Measurements from ENCODE around the gene CYB561D2.

DNA sequence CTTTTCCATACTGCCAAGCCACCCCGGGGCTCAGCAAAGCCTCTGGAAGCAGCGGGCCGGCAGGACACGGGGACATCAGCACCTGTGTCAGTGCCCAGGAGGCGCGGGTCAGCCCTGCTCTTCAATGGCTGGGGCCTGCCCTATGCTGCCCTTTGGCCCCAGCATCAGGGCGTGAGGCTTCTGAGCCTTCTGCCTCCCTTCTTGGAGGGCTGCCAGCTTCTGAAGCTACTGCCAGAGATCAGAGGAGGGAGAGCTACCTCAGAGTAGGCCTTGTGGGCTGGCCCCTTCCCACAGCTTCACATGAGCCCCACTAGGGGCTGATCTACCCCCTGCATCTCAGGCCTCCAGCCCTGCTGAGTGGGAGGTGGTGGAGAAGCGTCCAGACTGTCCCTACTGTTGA lies 21.7 kb downstream of the CYB561D2 start:
- TF ChIP-seq, protein P1, sequence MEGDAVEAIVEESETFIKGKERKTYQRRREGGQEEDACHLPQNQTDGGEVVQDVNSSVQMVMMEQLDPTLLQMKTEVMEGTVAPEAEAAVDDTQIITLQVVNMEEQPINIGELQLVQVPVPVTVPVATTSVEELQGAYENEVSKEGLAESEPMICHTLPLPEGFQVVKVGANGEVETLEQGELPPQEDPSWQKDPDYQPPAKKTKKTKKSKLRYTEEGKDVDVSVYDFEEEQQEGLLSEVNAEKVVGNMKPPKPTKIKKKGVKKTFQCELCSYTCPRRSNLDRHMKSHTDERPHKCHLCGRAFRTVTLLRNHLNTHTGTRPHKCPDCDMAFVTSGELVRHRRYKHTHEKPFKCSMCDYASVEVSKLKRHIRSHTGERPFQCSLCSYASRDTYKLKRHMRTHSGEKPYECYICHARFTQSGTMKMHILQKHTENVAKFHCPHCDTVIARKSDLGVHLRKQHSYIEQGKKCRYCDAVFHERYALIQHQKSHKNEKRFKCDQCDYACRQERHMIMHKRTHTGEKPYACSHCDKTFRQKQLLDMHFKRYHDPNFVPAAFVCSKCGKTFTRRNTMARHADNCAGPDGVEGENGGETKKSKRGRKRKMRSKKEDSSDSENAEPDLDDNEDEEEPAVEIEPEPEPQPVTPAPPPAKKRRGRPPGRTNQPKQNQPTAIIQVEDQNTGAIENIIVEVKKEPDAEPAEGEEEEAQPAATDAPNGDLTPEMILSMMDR (IDR thresholded peaks at IDR 0.05), result no peak
- no peak for TF ChIP-seq SIN3A (IDR thresholded peaks at IDR 0.05; ENCODE audit: borderline replicate concordance, insufficient read depth, low read depth, low read length)
- no peak for TF ChIP-seq POLR2AphosphoS5 (IDR thresholded peaks at IDR 0.05; ENCODE audit: low read depth, low read length)
